Neural progenitor cell (in vitro differentiated cells): Measurements from ENCODE around the gene ST6GALNAC2.
"Not testable (repeated sequence)": the region's sequence is repeated elsewhere in the genome, so short reads cannot be mapped to it uniquely, and the experiment has no call there.

Experiments used
- CTCF ChIP-seq: fragments of 200-600 bp; sonication (generic); IDR thresholded peaks from 2 replicates; pipeline ENCODE4 v1.5.1; 2017; ENCODE audit warnings: antibody characterized with exemption, mild to moderate bottlenecking
- EZH2 ChIP-seq: fragments of 200-600 bp; sonication (generic); IDR thresholded peaks from 2 replicates; pipeline ENCODE4 v1.6.1; 2017; ENCODE audit warnings: antibody characterized with exemption, mild to moderate bottlenecking, moderate library complexity
- EZH2phosphoT487 ChIP-seq: fragments of 200-600 bp; sonication (generic); IDR thresholded peaks from 2 replicates; pipeline ENCODE4 v1.6.1; 2017; ENCODE audit warnings: antibody characterized with exemption

- not testable (repeated sequence) for TF ChIP-seq CTCF, EZH2phosphoT487, EZH2
Observed at GRCh38 chr17:76563359-76563758, 22.3 kb downstream of the ST6GALNAC2 start.
